K562 (cell line): ENCODE results near the gene TCFL5. TPM values are rescaled to one million over a fixed set of nuclear protein-coding genes. Genes with fewer than 3 reads are reported as not detected.
A peak's percentile ranks its signal among the peaks of the same experiment; 100 is the strongest.

Source experiments
- ADNP ChIP-seq: fragments of 200-800 bp; sonication (Bioruptor generic); IDR thresholded peaks from 2 replicates; pipeline ENCODE4 v1.6.1; 2016; ENCODE audit warnings: missing genetic modification characterization, missing compliant biosample characterization
- ARNT ChIP-seq, 2 experiments: fragments of 450-650 bp; IDR thresholded peaks; 2 replicates each; pipeline ENCODE4 v1.6.1; 2016; ENCODE audit warnings: mild to moderate bottlenecking in 1 of 2
- BHLHE40 ChIP-seq: IDR thresholded peaks from 2 replicates; pipeline ENCODE4 v1.6.1; 2011; ENCODE audit warnings: low read length, improper control_type of control experiment
- BMI1 ChIP-seq: fragments of 150-350 bp; IDR thresholded peaks from 2 replicates; pipeline ENCODE4 v1.6.1; 2014; ENCODE audit warnings: low read length
- CAMTA2 ChIP-seq: fragments of 250-450 bp; sonication (Bioruptor Pico); conservative IDR thresholded peaks from 2 replicates; pipeline ENCODE4 v1.5.1; 2022
- CREM ChIP-seq: IDR thresholded peaks from 2 replicates; pipeline ENCODE4 v1.6.1; 2014; ENCODE audit warnings: antibody characterized with exemption, low read depth
- HOXB6 ChIP-seq: fragments of 250-450 bp; sonication (Bioruptor Pico); IDR thresholded peaks from 2 replicates; pipeline ENCODE4 v1.5.1; 2022; ENCODE audit warnings: mild to moderate bottlenecking, borderline replicate concordance
- KHSRP ChIP-seq: fragments of 450-650 bp; IDR thresholded peaks from 2 replicates; pipeline ENCODE4 v1.6.1; 2017
- MYC ChIP-seq, 2 experiments: fragments of 250-450 bp in 1 of 2; sonication (Bioruptor Pico) in 1 of 2; IDR thresholded peaks; 2 replicates each; pipeline versions ENCODE4 v1.5.1 to v1.6.1; 2012 to 2021; ENCODE audit warnings: low read depth in 2 of 2, borderline replicate concordance in 1 of 2, improper control_type of control experiment in 1 of 2, low read length in 1 of 2, mild to moderate bottlenecking in 1 of 2, moderate library complexity in 1 of 2
- MYNN ChIP-seq, 2 experiments: sonication (generic); formaldehyde crosslinking in 1 of 2; IDR thresholded peaks; 2 replicates each; pipeline versions ENCODE4 v1.5.0 to v1.6.1; 2016 to 2020; ENCODE audit warnings: antibody characterized with exemption in 1 of 2, missing genetic modification reagents in 1 of 2
- NR2C1 ChIP-seq, 2 experiments: fragments of 450-650 bp; IDR thresholded peaks; 2 replicates each; pipeline ENCODE4 v1.6.1; 2017; ENCODE audit warnings: mild to moderate bottlenecking in 2 of 2, antibody characterized with exemption in 1 of 2, inconsistent platforms in 1 of 2, missing compliant biosample characterization in 1 of 2, missing genetic modification characterization in 1 of 2
- NRF1 ChIP-seq, 2 experiments: fragments of 450-650 bp; IDR thresholded peaks in 1 of 2; conservative IDR thresholded peaks in 1 of 2; 2 replicates each; pipeline ENCODE4 v1.6.1; 2014; ENCODE audit warnings: mild to moderate bottlenecking in 2 of 2
- PTRF ChIP-seq: fragments of 450-650 bp; IDR thresholded peaks from 2 replicates; pipeline ENCODE4 v1.6.1; 2016; ENCODE audit warnings: mild to moderate bottlenecking, missing genetic modification characterization, missing compliant biosample characterization
- RBBP5 ChIP-seq: fragments of 200-600 bp; sonication (generic); IDR thresholded peaks from 2 replicates; pipeline ENCODE4 v1.6.1; 2012; ENCODE audit warnings: borderline replicate concordance, mild to moderate bottlenecking, low read length, control low read depth, inconsistent platforms; ENCODE audit not compliant: insufficient read depth, poor library complexity, severe bottlenecking
- RBM34 ChIP-seq: fragments of 200-400 bp; formaldehyde crosslinking; IDR thresholded peaks from 2 replicates; pipeline ENCODE4 v1.6.1; 2018; ENCODE audit warnings: low read length, borderline replicate concordance; ENCODE audit not compliant: insufficient read depth
- SNIP1 ChIP-seq: fragments of 450-650 bp; IDR thresholded peaks from 2 replicates; pipeline ENCODE4 v1.7.1; 2017; ENCODE audit warnings: low read depth, mild to moderate bottlenecking
- TEAD2 ChIP-seq: fragments of 450-650 bp; IDR thresholded peaks from 2 replicates; pipeline ENCODE4 v1.6.1; 2016; ENCODE audit warnings: missing genetic modification characterization, control low read depth, missing compliant biosample characterization
- TOE1 ChIP-seq, 2 experiments: fragments of 450-650 bp in 1 of 2; sonication (generic) in 1 of 2; formaldehyde crosslinking in 1 of 2; IDR thresholded peaks; 2 replicates each; pipeline versions ENCODE4 v1.7.1 to v1.8.0; 2016 to 2022; ENCODE audit warnings: borderline replicate concordance in 2 of 2, mild to moderate bottlenecking in 2 of 2, antibody characterized with exemption in 1 of 2, inconsistent platforms in 1 of 2, low read depth in 1 of 2, missing genetic modification reagents in 1 of 2, moderate library complexity in 1 of 2
- U2AF1 ChIP-seq: fragments of 200-400 bp; formaldehyde crosslinking; optimal IDR thresholded peaks from 2 replicates; pipeline ENCODE3; 2017; ENCODE audit warnings: mild to moderate bottlenecking, low read depth, low read length, moderate library complexity
- ZNF121 ChIP-seq: sonication (generic); formaldehyde crosslinking; conservative IDR thresholded peaks from 2 replicates; pipeline ENCODE4 v1.8.0; 2022; ENCODE audit warnings: missing genetic modification reagents
- ZNF134 ChIP-seq: fragments of 250-450 bp; sonication (Bioruptor Pico); conservative IDR thresholded peaks from 2 replicates; pipeline ENCODE4 v1.4.0; 2020
- ZNF384 ChIP-seq: IDR thresholded peaks from 2 replicates; pipeline ENCODE4 v1.6.1; 2012; ENCODE audit warnings: low read depth, low read length, improper control_type of control experiment
- polyA plus RNA-seq, 8 experiments: library from polyadenylated mRNA; depleted of rRNA in 4 of 8; stranded (reverse) in 5 of 8; unstranded in 3 of 8; fragments of >200 nt; fragmentation: Nextera tagmentation in 2 of 8; fragmentation: Illumina TruSeq in 1 of 8; extraction: Ambion mirVana in 2 of 8; extraction: Trizol in 1 of 8; gene quantifications; 2 replicates each; pipeline versions ENCODE4 v1.2.1 to v1.2.3, GENCODE V29; 2011 to 2014; ENCODE audit warnings: inconsistent platforms in 1 of 8, missing spikeins in 1 of 8
- total RNA-seq, 7 experiments: library from RNA; depleted of rRNA in 6 of 7; stranded (reverse); fragments of >200 nt in 6 of 7; fragmentation: Illumina TruSeq in 2 of 7; extraction: Trizol in 2 of 7; gene quantifications; 2 replicates each; pipeline versions ENCODE4 v1.2.1 to v1.2.3, GENCODE V29; 2011 to 2021; ENCODE audit warnings: low replicate concordance in 1 of 7
- TF ChIP-seq, protein P1 (sequence below): fragments of 250-450 bp; sonication (Bioruptor Pico); IDR thresholded peaks from 2 replicates; pipeline ENCODE4 v1.8.0; 2021; ENCODE audit warnings: moderate library complexity, mild to moderate bottlenecking, inconsistent platforms
- TF ChIP-seq, protein P2 (sequence below), 2 experiments: IDR thresholded peaks; 2 replicates each; pipeline ENCODE4 v1.6.1; 2011; ENCODE audit warnings: borderline replicate concordance in 1 of 2, control low read depth in 1 of 2, low read depth in 1 of 2, low read length in 1 of 2, mild to moderate bottlenecking in 1 of 2, mixed read lengths in 1 of 2, moderate library complexity in 1 of 2; ENCODE audit not compliant: insufficient read depth in 1 of 2, insufficient read length in 1 of 2, poor library complexity in 1 of 2, severe bottlenecking in 1 of 2; ENCODE audit errors: extremely low read depth in 1 of 2
- TF ChIP-seq, protein P3 (sequence below): sonication (generic); formaldehyde crosslinking; IDR thresholded peaks from 2 replicates; pipeline ENCODE4 v1.8.1; 2023; ENCODE audit warnings: mild to moderate bottlenecking, missing genetic modification reagents

TCFL5 gene
- total and polyA plus RNA-seq, 9 of the 15 experiments (the other 6 are each of a cell fraction or from before 2014, with no cell fraction given), result 1.00 to 12.6 (median 9.1) TPM

DNA sequence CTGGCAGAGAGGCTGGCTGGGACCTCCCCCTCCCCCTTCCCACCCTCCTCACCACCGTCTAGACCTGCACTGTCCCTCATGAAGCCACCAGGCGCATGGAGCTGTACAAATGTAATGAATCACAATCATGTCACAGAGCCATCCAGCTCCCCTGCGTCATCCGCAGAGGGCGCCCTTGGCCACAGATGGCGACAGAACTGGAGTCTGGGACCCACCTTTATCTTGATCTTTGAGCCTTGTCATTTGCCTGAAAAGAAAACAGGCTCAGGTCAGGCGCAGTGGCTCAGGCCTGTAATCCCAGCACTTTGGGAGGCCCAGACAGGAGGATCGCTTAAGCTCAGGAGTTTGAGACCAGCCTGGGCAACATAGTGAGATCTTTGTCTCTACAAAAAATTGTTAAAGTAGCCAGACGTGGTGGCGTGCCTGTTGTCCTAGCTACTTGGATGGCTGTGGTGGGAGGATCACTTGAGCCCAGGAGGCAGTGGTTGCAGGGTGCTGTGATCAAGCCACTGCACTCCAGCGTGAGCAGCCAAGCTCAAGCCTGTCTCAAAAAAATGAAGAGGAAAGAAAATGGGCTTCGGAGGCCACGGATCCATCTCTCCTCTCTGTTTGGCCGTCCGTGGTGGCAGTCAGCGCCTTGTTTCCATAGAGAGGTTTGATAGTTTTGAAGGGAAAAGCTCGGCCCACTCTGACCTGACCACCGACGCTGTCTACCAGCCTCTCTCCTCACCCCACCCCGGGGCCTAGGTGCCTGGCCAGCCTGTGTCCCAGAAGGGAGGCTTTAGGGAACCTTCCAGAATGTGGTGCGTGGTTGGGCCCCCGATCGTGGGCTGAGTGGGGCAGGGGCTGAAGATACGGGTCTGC, 38.6 kb downstream of the TCFL5 start (continued):
- no peak for TF ChIP-seq RBM34
- TF ChIP-seq ZNF384, result peak; percentile 35; the same call in 1 of the 2 replicates
- no peak for TF ChIP-seq PTRF (tag)
- no peak for TF ChIP-seq TEAD2 (tag)
- TF ChIP-seq, protein P1, sequence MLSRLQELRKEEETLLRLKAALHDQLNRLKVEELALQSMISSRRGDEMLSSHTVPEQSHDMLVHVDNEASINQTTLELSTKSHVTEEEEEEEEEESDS (CRISPR knock-in tag), result no peak
- TF ChIP-seq BHLHE40, result no peak
- TF ChIP-seq, protein P2, sequence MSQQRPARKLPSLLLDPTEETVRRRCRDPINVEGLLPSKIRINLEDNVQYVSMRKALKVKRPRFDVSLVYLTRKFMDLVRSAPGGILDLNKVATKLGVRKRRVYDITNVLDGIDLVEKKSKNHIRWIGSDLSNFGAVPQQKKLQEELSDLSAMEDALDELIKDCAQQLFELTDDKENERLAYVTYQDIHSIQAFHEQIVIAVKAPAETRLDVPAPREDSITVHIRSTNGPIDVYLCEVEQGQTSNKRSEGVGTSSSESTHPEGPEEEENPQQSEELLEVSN (IDR thresholded peaks at IDR 0.05; ENCODE audit: borderline replicate concordance in 1 of 2, extremely low read depth in 1 of 2, insufficient read depth in 1 of 2, insufficient read length in 1 of 2, low read depth in 1 of 2, low read length in 1 of 2, poor library complexity in 1 of 2, severe bottlenecking in 1 of 2), result peak in 1 of 2 experiments; percentile 17
- no peak for TF ChIP-seq ZNF134 (CRISPR knock-in tag)
- TF ChIP-seq CREM, result peak; percentile 91
- peak; percentile 28; the same call in 1 of the 2 replicates for TF ChIP-seq SNIP1
- TF ChIP-seq ADNP (tag), result no peak
- no peak for TF ChIP-seq RBBP5
- no peak for TF ChIP-seq TOE1 (IDR thresholded peaks at IDR 0.05; ENCODE audit: borderline replicate concordance)
- TF ChIP-seq TOE1 (CRISPR knock-in tag; IDR thresholded peaks at IDR 0.05; ENCODE audit: borderline replicate concordance, low read depth), result no peak
- TF ChIP-seq KHSRP, result no peak
- no peak for TF ChIP-seq ZNF121 (CRISPR knock-in tag)
- TF ChIP-seq HOXB6 (CRISPR knock-in tag), result no peak
- peak; percentile 35; the same call in 1 of the 2 replicates for TF ChIP-seq MYNN (IDR thresholded peaks at IDR 0.05)
- no peak for TF ChIP-seq MYNN (CRISPR knock-in tag; IDR thresholded peaks at IDR 0.05)
- no peak for TF ChIP-seq U2AF1
- TF ChIP-seq MYC (IDR thresholded peaks at IDR 0.05; ENCODE audit: low read depth, low read length), result peak; percentile 85
- no peak for TF ChIP-seq MYC (CRISPR knock-in tag; IDR thresholded peaks at IDR 0.05; ENCODE audit: borderline replicate concordance, low read depth)
- no peak for TF ChIP-seq BMI1
- peak; percentile 51 to 57 for TF ChIP-seq NRF1 (conservative IDR thresholded peaks at IDR 0.05 in 1 of 2, IDR thresholded peaks at IDR 0.05 in 1 of 2)
- no peak for TF ChIP-seq CAMTA2 (CRISPR knock-in tag)
- peak; percentile 50 to 77; a peak in 1 of 4 replicates for TF ChIP-seq ARNT (IDR thresholded peaks at IDR 0.05)
- TF ChIP-seq NR2C1 (IDR thresholded peaks at IDR 0.05), result no peak
- TF ChIP-seq NR2C1 (tag; IDR thresholded peaks at IDR 0.05), result no peak
- TF ChIP-seq, protein P3, sequence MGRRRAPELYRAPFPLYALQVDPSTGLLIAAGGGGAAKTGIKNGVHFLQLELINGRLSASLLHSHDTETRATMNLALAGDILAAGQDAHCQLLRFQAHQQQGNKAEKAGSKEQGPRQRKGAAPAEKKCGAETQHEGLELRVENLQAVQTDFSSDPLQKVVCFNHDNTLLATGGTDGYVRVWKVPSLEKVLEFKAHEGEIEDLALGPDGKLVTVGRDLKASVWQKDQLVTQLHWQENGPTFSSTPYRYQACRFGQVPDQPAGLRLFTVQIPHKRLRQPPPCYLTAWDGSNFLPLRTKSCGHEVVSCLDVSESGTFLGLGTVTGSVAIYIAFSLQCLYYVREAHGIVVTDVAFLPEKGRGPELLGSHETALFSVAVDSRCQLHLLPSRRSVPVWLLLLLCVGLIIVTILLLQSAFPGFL (CRISPR knock-in tag), result no peak
